GM12878 (cell line): ENCODE data around the gene RGS14. TPM values are rescaled to one million over a fixed set of nuclear protein-coding genes. Genes with fewer than 3 reads are reported as not detected.
A peak's percentile ranks its signal among the peaks of the same experiment; 100 is the strongest.

Source experiments
- ATAC-seq: fragments of 200-7000 bp; cut with Tn5 transposase; 3 replicates; pipeline ENCODE4 v1.9.1; 2020; ENCODE audit warnings: mild to moderate bottlenecking, moderate library complexity
- BruUV-seq: library from RNA; stranded (reverse); fragments of 400-500 nt; replicated peaks from 2 replicates; lab custom pipeline; 2021; lab: Mats Ljungman, UMichigan
- CTCF ChIA-PET: fragments of 300-600 bp; sonication (Branson Sonifier 250); formaldehyde crosslinking; extraction: SDS; loops from one replicate; lab custom pipeline; 2021; ENCODE audit warnings: inconsistent platforms; lab: Yijun Ruan, JAX
- POLR2A ChIA-PET: fragments of 350-600 bp; formaldehyde crosslinking; extraction: SDS; loops from one replicate; lab custom pipeline; 2021; ENCODE audit warnings: inconsistent platforms; lab: Charles Lee
- RAD21 ChIA-PET: fragments of 300-600 bp; sonication (Branson Sonifier 250); formaldehyde crosslinking; loops from one replicate; lab custom pipeline; 2023; ENCODE audit warnings: antibody characterized with exemption; ENCODE audit not compliant: unreplicated experiment; lab: Charles Lee
- SMC1A ChIA-PET: fragments of 300-600 bp; sonication (Branson Sonifier 250); formaldehyde crosslinking; loops from one replicate; lab custom pipeline; 2023; ENCODE audit not compliant: unreplicated experiment, uncharacterized antibody; lab: Charles Lee
- DNase-seq: peaks from one replicate; pipeline ENCODE4 v3.0.0-alpha.2; 2011; ENCODE audit warnings: low read depth, low spot score
- FAIRE-seq: peaks from 3 replicates; lab custom pipeline; 2011; peaks lifted over from hg19 to GRCh38; lab: Jason Lieb, UNC
- H2AFZ ChIP-seq: 2 replicates; pipeline ENCODE4 v1.6.0; 2011; ENCODE audit warnings: low read depth, low read length, control low read depth; ENCODE audit not compliant: control insufficient read depth
- H3K27ac ChIP-seq: 2 replicates; pipeline ENCODE4 v1.5.1; 2011; ENCODE audit warnings: control low read depth; ENCODE audit not compliant: control insufficient read depth, insufficient read depth
- H3K27me3 ChIP-seq, 2 experiments: replicated peaks in 1 of 2; 2 replicates each; pipeline versions ENCODE4 v1.6.0 to v1.6.1; 2011; ENCODE audit warnings: low read length in 1 of 2; ENCODE audit not compliant: control insufficient read depth in 2 of 2, insufficient read depth in 2 of 2
- H3K36me3 ChIP-seq, 2 experiments: 2 replicates each; pipeline ENCODE4 v1.5.1; 2011; ENCODE audit warnings: low read length in 1 of 2; ENCODE audit not compliant: control insufficient read depth in 2 of 2, insufficient read depth in 2 of 2
- H3K4me1 ChIP-seq: 2 replicates; pipeline ENCODE4 v1.6.1; 2011; ENCODE audit warnings: mild to moderate bottlenecking, low read length, moderate library complexity, mixed read lengths; ENCODE audit not compliant: control insufficient read depth, insufficient read depth
- H3K4me2 ChIP-seq: 2 replicates; pipeline ENCODE4 v1.6.0; 2011; ENCODE audit warnings: control low read depth; ENCODE audit not compliant: control insufficient read depth, insufficient read depth
- H3K4me3 ChIP-seq: fragments of 200-600 bp; sonication (generic); 2 replicates; pipeline ENCODE4 v1.5.1; 2016
- H3K79me2 ChIP-seq: 2 replicates; pipeline ENCODE4 v1.6.0; 2011; ENCODE audit warnings: low read length; ENCODE audit not compliant: control insufficient read depth, insufficient read depth
- H3K9ac ChIP-seq: 2 replicates; pipeline ENCODE4 v1.8.0; 2011; ENCODE audit warnings: low read length, control low read depth, mixed read lengths; ENCODE audit not compliant: control insufficient read depth, insufficient read depth
- H3K9me3 ChIP-seq: replicated peaks from 3 replicates; pipeline ENCODE4 v1.5.1; 2011; ENCODE audit warnings: mild to moderate bottlenecking, low read length; ENCODE audit not compliant: control insufficient read depth, insufficient read depth
- H4K20me1 ChIP-seq: 2 replicates; pipeline ENCODE4 v1.6.0; 2011; ENCODE audit not compliant: control insufficient read depth, insufficient read depth
- EZH2 ChIP-seq: IDR thresholded peaks from 2 replicates; pipeline ENCODE4 v1.6.1; 2012; ENCODE audit warnings: low read depth, mild to moderate bottlenecking, control low read depth, inconsistent platforms, low read length, borderline replicate concordance; ENCODE audit not compliant: control insufficient read depth
- IKZF1 ChIP-seq: fragments of 450-650 bp; conservative IDR thresholded peaks from 2 replicates; pipeline ENCODE4 v1.6.1; 2017; ENCODE audit warnings: antibody characterized with exemption, mild to moderate bottlenecking
- MEF2B ChIP-seq: fragments of 450-650 bp; IDR thresholded peaks from 2 replicates; pipeline ENCODE4 v1.6.1; 2018; ENCODE audit warnings: mild to moderate bottlenecking, moderate library complexity; ENCODE audit not compliant: partially characterized antibody, poor library complexity, severe bottlenecking
- MTA2 ChIP-seq: fragments of 450-650 bp; IDR thresholded peaks from 2 replicates; pipeline ENCODE4 v1.6.1; 2016; ENCODE audit warnings: low read depth, mild to moderate bottlenecking, moderate library complexity
- NR2F1 ChIP-seq: fragments of 450-650 bp; conservative IDR thresholded peaks from 2 replicates; pipeline ENCODE4 v1.6.1; 2017; ENCODE audit warnings: mild to moderate bottlenecking
- POU2F2 ChIP-seq: IDR thresholded peaks from 3 replicates; pipeline ENCODE4 v1.6.1; 2011; ENCODE audit warnings: low read depth, mild to moderate bottlenecking, low read length, borderline replicate concordance
- RUNX3 ChIP-seq: IDR thresholded peaks from 2 replicates; pipeline ENCODE4 v1.6.1; 2012; ENCODE audit warnings: low read length, inconsistent platforms
- YY1 ChIP-seq: IDR thresholded peaks from 2 replicates; pipeline ENCODE4 v1.6.1; 2011; ENCODE audit warnings: low read depth, mild to moderate bottlenecking, low read length
- ZSCAN29 ChIP-seq: fragments of 450-650 bp; IDR thresholded peaks from 2 replicates; pipeline ENCODE4 v1.6.1; 2017; ENCODE audit warnings: mild to moderate bottlenecking, moderate library complexity
- WGBS: methylation state at CpG from one replicate; pipeline ENCODE4 v1.1.6; 2016; ENCODE audit warnings: low lambda C conversion rate; ENCODE audit not compliant: insufficient replicate concordance, insufficient coverage; ENCODE audit errors: missing lambda C conversion rate; 5-methylcytosine and 5-hydroxymethylcytosine counted together
- in situ Hi-C: fragments of 300-500 bp; cut with MboI; formaldehyde crosslinking; loops from 9 replicates; pipeline ENCODE4 v1.14.3; 2018; ENCODE audit warnings: mixed read lengths
- intact Hi-C: fragments of 100-400 bp; cut with micrococcal nuclease; formaldehyde crosslinking; loops from one replicate; pipeline ENCODE4 v1.14.2; 2022; ENCODE audit not compliant: unreplicated experiment
- polyA plus RNA-seq, 11 experiments: library from polyadenylated mRNA; depleted of rRNA in 4 of 11; unstranded in 6 of 11; stranded (reverse) in 5 of 11; fragments of >200 nt; fragmentation: Nextera tagmentation in 4 of 11; fragmentation: Illumina TruSeq in 1 of 11; extraction: Ambion mirVana in 4 of 11; extraction: Trizol in 1 of 11; gene quantifications; 1 replicate in 1 of 11; 2 replicates in 10 of 11; pipeline versions ENCODE4 v1.2.1 to v1.2.3, GENCODE V29; 2011 to 2016; ENCODE audit warnings: inconsistent platforms in 2 of 11, missing spikeins in 2 of 11, low read depth in 1 of 11
- total RNA-seq, 4 experiments: library from RNA; depleted of rRNA in 3 of 4; stranded (reverse); fragments of >200 nt in 3 of 4; fragmentation: Illumina TruSeq in 1 of 4; extraction: Trizol in 1 of 4; gene quantifications; 2 replicates each; pipeline versions ENCODE4 v1.2.1 to v1.2.3, GENCODE V29; 2013 to 2021

The RGS14 gene
- total and polyA plus RNA-seq, 10 of the 15 experiments (the other 5 are each of a cell fraction or from before 2014, with no cell fraction given) = 0.19 to 88.7 (median 54.8) TPM

DNA sequence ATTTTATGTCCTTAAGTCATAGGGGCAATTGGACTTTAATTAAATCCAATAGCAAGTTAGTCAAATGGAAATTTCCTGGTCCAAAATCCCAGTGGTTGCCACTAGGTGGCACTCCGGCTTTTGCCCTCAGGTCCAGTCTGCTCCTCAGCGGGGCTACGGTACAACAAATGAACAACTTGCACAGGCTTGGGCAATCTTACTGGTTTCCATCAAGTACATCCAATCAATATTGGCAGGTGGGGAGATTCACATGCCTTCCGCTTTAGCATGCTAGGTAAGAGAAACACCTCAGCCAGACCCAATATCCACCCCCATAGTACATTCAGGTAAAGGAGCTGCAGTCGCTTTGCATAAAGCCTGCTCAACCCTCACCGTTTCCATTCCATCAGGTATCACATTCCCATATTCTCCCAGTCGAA, 39.8 kb upstream of the RGS14 start (continued):
- TF ChIP-seq YY1 = peak; percentile 38; the same call in 1 of the 2 replicates
- no peak for TF ChIP-seq MTA2
- TF ChIP-seq IKZF1 = 0 out of 2 replicates have a peak, but pooled peaks have one; percentile 28
- TF ChIP-seq EZH2 = no peak
- TF ChIP-seq POU2F2 = 0 out of 3 replicates have a peak, but pooled peaks have one; percentile 11
- no peak for TF ChIP-seq NR2F1
- TF ChIP-seq RUNX3 = peak; percentile 56

- Histone ChIP-seq H4K20me1 (no peaks in the 10 kb centered on the region), H3K9me3 (peaks cover 7% of the 10 kb centered on the region), H2AFZ (no peak overlapping the region), H3K4me1 (peaks cover 10% of the 10 kb centered on the region), H3K36me3 (peaks cover 0 to 3% of the 10 kb centered on the region in 2 experiments; a peak in 1 of 4 replicates), H3K4me2 (no peak overlapping the region), H3K27ac (no peak overlapping the region), H3K79me2 (no peaks in the 10 kb centered on the region), H3K4me3 (no peak overlapping the region), H3K27me3 (no peaks in the 10 kb centered on the region), H3K9ac (no peak overlapping the region)
- WGBS = 87% methylated on average over 14 of the region's 14 CpGs
- BruUV-seq = no TSS peak
- DNase-seq = no peak
- ChIA-PET CTCF (interaction anchor here (0.8 to 5.8 kb wide), 11 partner anchors 11 to 206 kb away, joined by 3 to 88 read pairs (median 5); no protein-coding TSS in a partner anchor), POLR2A (interaction anchor here (1.2 to 2.4 kb wide), 2 partner anchors 39 to 59 kb away, joined by 4 to 5 read pairs; partner anchors contain the start of gene RGS14), RAD21 (interaction anchor here (0.8 to 4.8 kb wide), 5 partner anchors 27 to 206 kb away, joined by 3 to 35 read pairs (median 10); no protein-coding TSS in a partner anchor), SMC1A (interaction anchor here (1.0 to 3.7 kb wide), 8 partner anchors 8 to 181 kb away, joined by 3 to 23 read pairs (median 5); partner anchors contain the start of gene PFN3)
- peak; percentile 57 for ATAC-seq
- intact Hi-C loops = no loop called here
- TF ChIP-seq MEF2B (peak; percentile 33), ZSCAN29 (no peak), RUNX3 (peak; percentile 56; the same call in 1 of the 2 replicates)
- in situ Hi-C loops = loop anchor here (5.0 kb wide), 1 partner anchor 127 kb away; the partner anchor contains the start of gene PRR7
- no peak for FAIRE-seq
Observed at GRCh38 chr5:177319913-177320588, 37.7 kb upstream of the RGS14 start.
